HG03066 (cell line): ENCODE measurements around the gene RNF145.
A peak's percentile ranks its signal among the peaks of the same experiment; 100 is the strongest.
"Not testable (repeated sequence)": the region's sequence is repeated elsewhere in the genome, so short reads cannot be mapped to it uniquely, and the experiment has no call there.

ENCODE experiments used
- ATAC-seq: cut with Tn5 transposase; IDR thresholded peaks from one replicate; pipeline ENCODE4 v1.9.1; 2021; ENCODE audit warnings: low read depth; ENCODE audit not compliant: unreplicated experiment

The RNF145 gene

GRCh38 chr5:159209438-159210209 lies at the start of gene RNF145:
Gene RNF145, minus strand, starts transcription at chr5:159209553. Its CDS starts 5,936 bp downstream, at chr5:159203617.
- peak; percentile 64 for ATAC-seq

- ATAC-seq, result no peak
Measured at GRCh38 chr5:159258361-159258760, 49.0 kb upstream of the RNF145 start.

GRCh38 chr5:159257629-159258283 lies 48.4 kb upstream of the RNF145 start:
- ATAC-seq, result no peak

GRCh38 chr5:159257007-159257406 lies 47.7 kb upstream of the RNF145 start:
- no peak for ATAC-seq

GRCh38 chr5:159252195-159252594 lies 42.8 kb upstream of the RNF145 start:
- no peak for ATAC-seq

GRCh38 chr5:159249158-159249557 lies 39.8 kb upstream of the RNF145 start:
- no peak for ATAC-seq

- no peak for ATAC-seq
Measured at GRCh38 chr5:159244890-159245289, 35.5 kb upstream of the RNF145 start.

- no peak for ATAC-seq
Measured at GRCh38 chr5:159244163-159244562, 34.8 kb upstream of the RNF145 start.

- ATAC-seq, result no peak
Measured at GRCh38 chr5:159243385-159243784, 34.0 kb upstream of the RNF145 start.

GRCh38 chr5:159242656-159243055 lies 33.3 kb upstream of the RNF145 start:
- ATAC-seq, result no peak

- ATAC-seq, result no peak
Measured at GRCh38 chr5:159241946-159242552, 32.7 kb upstream of the RNF145 start.

- ATAC-seq, result no peak
Measured at GRCh38 chr5:159240301-159240870, 31.0 kb upstream of the RNF145 start.

GRCh38 chr5:159235871-159236520 lies 26.6 kb upstream of the RNF145 start:
- not testable (repeated sequence) for ATAC-seq

- ATAC-seq, result no peak
Measured at GRCh38 chr5:159231167-159231566, 21.8 kb upstream of the RNF145 start.

- ATAC-seq, result no peak
Measured at GRCh38 chr5:159230657-159231056, 21.3 kb upstream of the RNF145 start.

GRCh38 chr5:159228097-159228496 lies 18.7 kb upstream of the RNF145 start:
- not testable (repeated sequence) for ATAC-seq

- ATAC-seq, result no peak
Measured at GRCh38 chr5:159227452-159227851, 18.1 kb upstream of the RNF145 start.

- no peak for ATAC-seq
Measured at GRCh38 chr5:159226451-159226850, 17.1 kb upstream of the RNF145 start.

GRCh38 chr5:159224471-159224870 lies 15.1 kb upstream of the RNF145 start:
- ATAC-seq, result no peak

- no peak for ATAC-seq
Measured at GRCh38 chr5:159223469-159223868, 14.1 kb upstream of the RNF145 start.

- ATAC-seq, result no peak
Measured at GRCh38 chr5:159220206-159220605, 10.9 kb upstream of the RNF145 start.
